ENCODE measurements around the gene FNDC3B. TPM values are rescaled to one million over a fixed set of nuclear protein-coding genes. Genes with fewer than 3 reads are reported as not detected.

FNDC3B gene
- total RNA-seq, 1 experiment from 2014 or later: 74.4 TPM

GRCh38 chr3:172031996-172032395 is 7.4 kb upstream of the FNDC3B start:
- DNase-seq (ENCODE audit: low spot score): no peak

GRCh38 chr3:172033396-172033795 is 6.0 kb upstream of the FNDC3B start:
- no peak for DNase-seq (ENCODE audit: low spot score)

GRCh38 chr3:172034786-172035685 is 4.3 kb upstream of the FNDC3B start:
- DNase-seq (ENCODE audit: low spot score): peak; percentile 44

- DNase-seq (ENCODE audit: low spot score): no peak
Measured at GRCh38 chr3:172036541-172037215, 2.7 kb upstream of the FNDC3B start.

GRCh38 chr3:172038798-172039435 is 461 bp upstream of the FNDC3B start:
- no peak for DNase-seq (ENCODE audit: low spot score)

- DNase-seq (ENCODE audit: low spot score): peak; percentile 59
Measured at GRCh38 chr3:172040078-172040980, 951 bp downstream of the FNDC3B start.

GRCh38 chr3:172040981-172041963 is 1.9 kb downstream of the FNDC3B start:
- DNase-seq (ENCODE audit: low spot score): peak; percentile 36

- DNase-seq (ENCODE audit: low spot score): no peak
Measured at GRCh38 chr3:172042136-172042662, 2.8 kb downstream of the FNDC3B start.

GRCh38 chr3:172042663-172043179 is 3.3 kb downstream of the FNDC3B start:
- peak; percentile 26 for DNase-seq (ENCODE audit: low spot score)

GRCh38 chr3:172043233-172043632 is 3.9 kb downstream of the FNDC3B start:
- no peak for DNase-seq (ENCODE audit: low spot score)

- DNase-seq (ENCODE audit: low spot score): no peak
Measured at GRCh38 chr3:172043766-172044165, 4.4 kb downstream of the FNDC3B start.

GRCh38 chr3:172044833-172045585 is 5.6 kb downstream of the FNDC3B start:
- DNase-seq (ENCODE audit: low spot score): no peak

- no peak for DNase-seq (ENCODE audit: low spot score)
Measured at GRCh38 chr3:172046268-172046915, 7.0 kb downstream of the FNDC3B start.

GRCh38 chr3:172047567-172048115 is 8.3 kb downstream of the FNDC3B start:
- DNase-seq (ENCODE audit: low spot score): no peak

- DNase-seq (ENCODE audit: low spot score): no peak
Measured at GRCh38 chr3:172048599-172048998, 9.2 kb downstream of the FNDC3B start.

GRCh38 chr3:172051310-172051956 is 12.1 kb downstream of the FNDC3B start:
- DNase-seq (ENCODE audit: low spot score): no peak

GRCh38 chr3:172051957-172052354 is 12.6 kb downstream of the FNDC3B start:
- no peak for DNase-seq (ENCODE audit: low spot score)

GRCh38 chr3:172052405-172052804 is 13.0 kb downstream of the FNDC3B start:
- no peak for DNase-seq (ENCODE audit: low spot score)

Measured in A172 (cell line).